KMS-11 (cell line): ENCODE measurements around the gene APCDD1.

Experiments used
- H2AFZ ChIP-seq: fragments of 200-600 bp; sonication (generic); 2 replicates; pipeline ENCODE4 v1.6.1; 2016; ENCODE audit warnings: antibody characterized with exemption, mixed run types, low read depth
- H3K27ac ChIP-seq: fragments of 200-600 bp; sonication (generic); 2 replicates; pipeline ENCODE4 v1.6.1; 2016; ENCODE audit warnings: mild to moderate bottlenecking, mixed run types
- H3K27me3 ChIP-seq: fragments of 200-600 bp; sonication (generic); 2 replicates; pipeline ENCODE4 v1.6.1; 2017; ENCODE audit warnings: mild to moderate bottlenecking, low read depth, mixed run types, moderate library complexity; ENCODE audit not compliant: insufficient read depth
- H3K36me3 ChIP-seq: fragments of 200-600 bp; sonication (generic); 2 replicates; pipeline ENCODE4 v1.6.1; 2017; ENCODE audit warnings: mild to moderate bottlenecking, mixed run types; ENCODE audit not compliant: insufficient read depth
- H3K4me1 ChIP-seq: fragments of 200-600 bp; sonication (generic); 2 replicates; pipeline ENCODE4 v1.6.1; 2016; ENCODE audit warnings: mild to moderate bottlenecking, low read depth, mixed run types; ENCODE audit not compliant: poor library complexity, severe bottlenecking
- H3K4me2 ChIP-seq: fragments of 200-600 bp; sonication (generic); 2 replicates; pipeline ENCODE4 v1.7.0; 2016; ENCODE audit warnings: mild to moderate bottlenecking, mixed run types
- H3K4me3 ChIP-seq: fragments of 200-600 bp; sonication (generic); IDR thresholded peaks from 2 replicates; pipeline ENCODE4 v1.6.1; 2017; ENCODE audit warnings: low read depth, low read length, mixed read lengths; ENCODE audit not compliant: insufficient read depth
- H3K79me2 ChIP-seq: fragments of 200-600 bp; sonication (generic); 2 replicates; pipeline ENCODE4 v1.6.1; 2016; ENCODE audit warnings: low read depth, mixed run types; ENCODE audit not compliant: insufficient read depth
- H3K9ac ChIP-seq: fragments of 200-600 bp; sonication (generic); 2 replicates; pipeline ENCODE4 v1.6.1; 2016; ENCODE audit warnings: mild to moderate bottlenecking, mixed run types
- H4K20me1 ChIP-seq: fragments of 200-600 bp; sonication (generic); 2 replicates; pipeline ENCODE4 v1.6.1; 2016; ENCODE audit warnings: mild to moderate bottlenecking, mixed run types; ENCODE audit not compliant: insufficient read depth
- TF ChIP-seq, protein P1 (sequence below): fragments of 200-600 bp; sonication (generic); conservative IDR thresholded peaks from 2 replicates; pipeline ENCODE4 v1.6.1; 2017; ENCODE audit warnings: low read depth, mild to moderate bottlenecking, antibody characterized with exemption, low read length, moderate library complexity, mixed read lengths

Gene APCDD1

DNA sequence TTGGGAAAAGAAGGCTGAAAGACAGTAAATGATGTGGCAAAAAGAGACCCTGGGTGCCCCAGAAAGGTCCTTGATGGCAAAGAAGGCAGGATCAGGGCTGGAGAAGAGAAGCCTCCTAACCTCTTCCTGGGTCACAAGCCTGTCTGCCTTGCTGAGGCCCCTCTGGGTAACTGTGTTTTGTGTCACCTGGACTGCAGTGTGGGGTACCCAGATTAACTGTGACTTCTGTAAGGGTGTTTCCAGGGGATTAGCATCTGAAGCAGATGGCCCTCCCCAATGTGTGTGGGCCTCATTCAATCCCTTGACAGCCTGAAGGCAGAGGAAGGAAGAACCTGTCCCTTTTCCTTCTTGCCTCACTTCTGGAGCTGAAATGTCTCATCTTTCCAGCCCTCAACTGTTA, 35.6 kb upstream of the APCDD1 start:
- TF ChIP-seq, protein P1, sequence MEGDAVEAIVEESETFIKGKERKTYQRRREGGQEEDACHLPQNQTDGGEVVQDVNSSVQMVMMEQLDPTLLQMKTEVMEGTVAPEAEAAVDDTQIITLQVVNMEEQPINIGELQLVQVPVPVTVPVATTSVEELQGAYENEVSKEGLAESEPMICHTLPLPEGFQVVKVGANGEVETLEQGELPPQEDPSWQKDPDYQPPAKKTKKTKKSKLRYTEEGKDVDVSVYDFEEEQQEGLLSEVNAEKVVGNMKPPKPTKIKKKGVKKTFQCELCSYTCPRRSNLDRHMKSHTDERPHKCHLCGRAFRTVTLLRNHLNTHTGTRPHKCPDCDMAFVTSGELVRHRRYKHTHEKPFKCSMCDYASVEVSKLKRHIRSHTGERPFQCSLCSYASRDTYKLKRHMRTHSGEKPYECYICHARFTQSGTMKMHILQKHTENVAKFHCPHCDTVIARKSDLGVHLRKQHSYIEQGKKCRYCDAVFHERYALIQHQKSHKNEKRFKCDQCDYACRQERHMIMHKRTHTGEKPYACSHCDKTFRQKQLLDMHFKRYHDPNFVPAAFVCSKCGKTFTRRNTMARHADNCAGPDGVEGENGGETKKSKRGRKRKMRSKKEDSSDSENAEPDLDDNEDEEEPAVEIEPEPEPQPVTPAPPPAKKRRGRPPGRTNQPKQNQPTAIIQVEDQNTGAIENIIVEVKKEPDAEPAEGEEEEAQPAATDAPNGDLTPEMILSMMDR = no peak

DNA sequence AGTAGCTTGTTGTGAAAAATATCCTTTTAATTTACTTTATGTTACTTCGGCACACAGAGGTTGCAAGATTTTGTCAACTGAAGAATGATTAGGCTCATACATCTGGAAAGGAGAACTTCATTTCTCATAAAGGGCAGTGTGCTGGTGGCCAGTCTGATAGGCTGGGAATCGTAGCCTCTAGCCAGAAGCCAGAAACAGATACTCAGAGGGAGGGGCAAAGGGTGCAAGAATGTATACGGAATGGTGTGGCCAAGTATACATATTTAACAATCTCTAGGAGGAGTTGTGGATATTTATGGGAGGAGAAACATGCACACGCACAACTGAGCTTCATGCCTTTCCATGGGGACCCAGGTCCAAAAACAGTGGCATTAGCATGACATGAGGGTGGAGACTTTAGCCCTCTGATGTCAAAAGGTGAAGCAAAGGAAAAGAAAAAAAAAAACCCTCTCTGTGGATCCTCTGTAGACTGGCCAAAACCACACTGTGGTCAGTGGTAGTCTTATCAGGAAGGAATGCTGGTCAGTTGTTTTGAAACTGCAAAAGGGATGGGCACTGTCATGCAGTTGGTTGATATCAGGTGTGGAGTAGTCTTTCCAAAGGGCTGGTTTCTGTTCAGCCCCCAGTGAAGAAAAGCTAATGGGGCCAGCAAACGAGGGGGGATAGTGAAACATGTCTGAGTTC, 34.9 kb upstream of the APCDD1 start:
- Histone ChIP-seq H3K4me2 (no peak overlapping the region), H4K20me1 (no peaks in the 10 kb centered on the region), H3K27ac (no peak overlapping the region), H3K79me2 (no peaks in the 10 kb centered on the region), H3K9ac (no peak overlapping the region), H3K36me3 (no peaks in the 10 kb centered on the region), H2AFZ (no peak overlapping the region), H3K27me3 (no peaks in the 10 kb centered on the region), H3K4me3 (no peak overlapping the region), H3K4me1 (peaks cover 6% of the 10 kb centered on the region)
- TF ChIP-seq, protein P1 = no peak

More for the DNA sequence above, 35.6 kb upstream of the APCDD1 start:
- Histone ChIP-seq H4K20me1 (no peaks in the 10 kb centered on the region), H3K9ac (no peak overlapping the region), H3K27me3 (no peaks in the 10 kb centered on the region), H3K27ac (no peak overlapping the region), H3K4me3 (no peak overlapping the region), H3K36me3 (no peaks in the 10 kb centered on the region), H2AFZ (no peak overlapping the region), H3K4me2 (no peak overlapping the region), H3K4me1 (peaks cover 6% of the 10 kb centered on the region), H3K79me2 (no peaks in the 10 kb centered on the region)

DNA sequence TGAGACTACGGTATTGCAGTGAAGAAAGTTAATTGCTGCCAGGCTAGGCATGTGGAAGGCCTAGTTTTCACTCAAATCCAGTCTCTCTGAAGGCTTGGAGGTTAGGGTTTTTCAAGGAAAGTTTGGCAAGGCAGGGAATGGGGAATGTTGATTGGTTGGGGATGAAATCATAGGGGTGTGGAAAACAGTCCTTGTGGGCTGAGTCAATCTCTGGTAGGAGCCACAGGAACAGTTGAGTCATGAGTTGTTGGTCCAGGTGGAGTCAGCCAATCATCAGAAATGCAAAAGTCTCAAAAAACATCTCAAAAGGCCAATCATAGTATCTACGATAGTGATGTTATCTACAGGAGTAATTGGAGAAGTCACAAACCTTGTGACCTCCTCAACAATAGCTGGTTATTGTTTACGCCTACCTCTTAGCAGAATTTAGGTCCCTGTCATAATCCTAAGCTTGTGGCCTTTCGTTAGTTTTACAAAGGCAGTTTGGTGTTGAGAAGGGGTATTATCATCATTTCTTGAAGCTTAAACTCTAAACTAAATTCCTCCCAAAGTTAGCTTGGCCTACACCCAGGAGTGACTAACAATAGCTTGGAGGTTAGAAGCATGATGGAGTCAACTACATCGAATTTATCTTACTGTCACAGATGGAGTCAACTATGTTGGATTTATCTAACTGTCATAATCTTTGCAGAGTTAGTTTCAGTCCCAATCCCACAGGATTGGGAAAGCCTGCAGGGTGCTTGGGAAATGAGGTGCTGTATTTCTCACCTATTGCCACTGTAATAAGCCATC, 33.7 kb upstream of the APCDD1 start:
- Histone ChIP-seq H2AFZ (no peak overlapping the region), H3K79me2 (no peaks in the 10 kb centered on the region), H3K4me1 (peaks cover 6% of the 10 kb centered on the region), H3K27me3 (no peaks in the 10 kb centered on the region), H3K9ac (no peak overlapping the region), H3K4me3 (no peak overlapping the region), H3K4me2 (no peak overlapping the region), H3K36me3 (no peaks in the 10 kb centered on the region), H4K20me1 (no peaks in the 10 kb centered on the region), H3K27ac (no peak overlapping the region)
- TF ChIP-seq, protein P1 = no peak

DNA sequence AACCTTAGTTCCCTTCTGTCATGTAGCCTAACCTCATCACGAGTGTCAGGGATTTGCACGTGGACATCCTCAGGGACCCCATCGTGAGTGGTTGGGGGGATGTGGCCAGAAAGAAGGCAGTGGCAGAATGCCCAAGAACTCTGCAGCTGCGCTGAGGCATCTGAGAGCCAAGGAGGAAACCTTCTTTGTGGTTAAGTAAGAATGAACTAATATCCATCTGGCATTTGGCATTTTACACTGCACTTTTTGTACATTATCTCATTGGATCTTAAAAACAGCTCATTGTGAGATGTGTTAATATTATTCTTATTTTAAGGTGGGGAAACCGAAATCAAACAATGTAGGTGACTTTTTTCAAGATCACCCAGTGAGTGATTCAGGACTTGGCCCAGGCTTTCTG, 32.6 kb upstream of the APCDD1 start:
- TF ChIP-seq, protein P1 = no peak
- H3K9ac ChIP-seq = no peak overlapping the region
- H3K27me3 ChIP-seq = no peaks in the 10 kb centered on the region
- H3K79me2 ChIP-seq = no peaks in the 10 kb centered on the region
- peaks cover 6% of the 10 kb centered on the region for H3K4me1 ChIP-seq
- H3K36me3 ChIP-seq = no peaks in the 10 kb centered on the region
- no peaks in the 10 kb centered on the region for H4K20me1 ChIP-seq
- no peak overlapping the region for H3K27ac ChIP-seq
- H3K4me2 ChIP-seq = no peak overlapping the region
- no peak overlapping the region for H2AFZ ChIP-seq
- H3K4me3 ChIP-seq = no peak overlapping the region
